CD4-positive, alpha-beta T cell treated with Interleukin-6 at 100 ng/mL for 8 hours (primary cell): ENCODE measurements around the gene MRPL52.
"Not testable (repeated sequence)": the region's sequence is repeated elsewhere in the genome, so short reads cannot be mapped to it uniquely, and the experiment has no call there.

Experiments
- DNase-seq: peaks from one replicate; pipeline ENCODE4 v3.0.0-alpha.2; 2020; ENCODE audit warnings: mixed read lengths, low spot score

MRPL52 gene

DNA sequence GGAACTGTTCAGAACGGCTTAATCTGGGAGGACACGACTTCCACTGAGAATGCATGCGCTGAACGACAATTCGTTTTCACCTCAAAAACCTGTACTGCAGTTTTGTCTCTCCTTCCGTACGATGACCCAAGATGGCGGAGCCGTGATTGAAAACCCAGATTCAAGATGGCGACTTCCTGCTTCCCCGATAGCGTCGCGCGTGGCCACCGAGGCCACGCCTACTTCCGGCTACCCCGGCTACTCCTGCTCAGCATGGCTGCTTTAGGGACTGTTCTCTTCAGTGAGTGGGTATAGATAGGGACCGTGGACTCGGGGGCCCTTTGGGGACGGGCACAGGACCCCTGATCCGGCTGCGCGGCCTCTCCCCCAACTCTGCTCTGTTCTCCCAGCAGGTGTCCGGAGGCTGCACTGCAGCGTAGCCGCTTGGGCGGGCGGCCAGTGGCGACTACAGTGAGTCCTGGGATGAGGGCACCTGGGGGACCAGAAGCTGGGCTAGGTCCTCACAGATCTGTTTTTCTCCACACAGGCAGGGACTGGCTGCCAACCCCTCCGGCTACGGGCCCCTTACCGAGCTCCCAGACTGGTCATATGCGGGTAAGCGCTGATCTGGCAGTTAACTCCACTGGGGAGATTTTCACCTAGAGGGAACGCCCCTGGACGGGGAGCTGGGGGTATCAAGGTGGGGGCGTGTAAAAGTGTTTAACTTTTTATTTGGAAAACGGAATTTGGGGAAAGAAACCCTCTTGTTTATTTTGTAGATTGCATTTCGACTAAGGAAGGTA, at the start of gene MRPL52:
MRPL52 (plus strand) TSS at position 227 of the 782 bp plus-strand sequence; CDS start at position 253, 26 bp downstream.
- DNase-seq: peak; percentile 92

- DNase-seq: no peak
These were observed 49.5 kb upstream of the MRPL52 start for GRCh38 chr14:22780105-22780679.

GRCh38 chr14:22780941-22781300, 48.8 kb upstream of the MRPL52 start:
- no peak for DNase-seq

DNA sequence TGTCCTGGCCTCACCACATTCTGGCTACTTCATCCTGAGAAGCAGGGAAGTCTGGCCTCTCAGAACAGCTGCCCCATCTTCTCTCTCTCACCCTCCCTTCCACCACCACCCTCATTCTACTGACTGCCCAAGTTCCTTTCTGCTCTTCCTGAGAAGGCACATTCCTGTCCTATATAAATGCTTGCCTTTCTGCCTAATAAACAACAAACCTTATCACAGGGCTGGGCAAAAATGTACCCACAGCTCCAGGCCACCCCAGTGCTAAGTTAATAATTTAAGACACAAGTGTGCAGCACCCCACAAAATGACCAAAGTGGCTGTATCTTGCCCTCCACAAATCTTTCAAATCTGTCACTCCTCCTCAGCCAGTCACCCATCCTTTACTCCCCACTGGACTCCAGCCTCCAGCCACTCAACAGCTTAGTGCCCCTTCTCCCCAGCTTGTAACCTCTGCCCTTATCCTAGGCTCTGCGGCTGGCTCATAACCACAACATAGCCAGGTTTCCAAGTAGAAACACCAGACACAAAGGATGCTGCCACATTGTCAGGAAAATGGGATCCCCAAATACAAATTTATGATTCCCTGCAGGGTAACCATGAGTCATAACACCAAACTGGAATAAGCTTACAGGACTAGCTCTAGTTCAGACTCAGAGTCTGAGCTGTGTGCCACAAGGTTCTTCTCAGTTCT, 48.2 kb upstream of the MRPL52 start:
- DNase-seq: no peak

DNA sequence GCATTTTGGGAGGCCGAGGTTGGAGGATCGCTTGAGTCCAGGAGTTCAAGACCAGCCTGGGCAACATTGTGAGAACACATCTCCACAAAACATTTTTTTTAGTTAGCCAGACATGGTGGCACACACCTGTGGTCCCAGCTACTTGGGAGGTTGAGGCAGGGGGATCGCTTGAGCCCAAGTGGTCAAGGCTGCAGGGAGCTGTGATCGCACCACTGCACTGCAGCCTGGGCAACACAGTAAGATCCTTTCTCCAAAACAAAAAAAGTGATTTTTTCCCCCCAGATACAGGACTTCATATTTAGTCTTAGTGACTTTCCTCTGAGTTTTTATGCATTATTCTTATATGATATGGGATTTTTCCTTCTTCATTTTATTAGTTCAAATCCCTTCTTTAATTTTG, 43.0 kb upstream of the MRPL52 start:
- DNase-seq: no peak

DNA sequence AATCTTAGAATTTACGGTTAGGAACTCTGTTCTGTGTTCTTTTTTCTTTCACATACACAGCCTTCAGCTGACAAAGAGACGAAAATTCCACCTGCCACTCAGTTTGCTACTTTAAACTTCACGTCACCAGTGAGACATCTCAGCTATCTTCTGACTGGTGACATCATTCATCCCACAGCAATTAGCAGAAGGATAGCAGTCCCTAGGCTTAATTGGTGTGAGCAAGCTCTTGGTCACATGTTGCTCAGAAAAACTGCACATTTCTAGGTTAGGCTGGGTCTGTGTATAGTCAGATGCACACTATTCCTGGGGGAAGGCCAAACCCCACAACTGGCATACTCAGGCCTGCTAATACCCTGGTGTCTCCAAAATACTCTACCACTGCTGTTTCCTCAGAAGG, 38.4 kb upstream of the MRPL52 start:
- no peak for DNase-seq

DNA sequence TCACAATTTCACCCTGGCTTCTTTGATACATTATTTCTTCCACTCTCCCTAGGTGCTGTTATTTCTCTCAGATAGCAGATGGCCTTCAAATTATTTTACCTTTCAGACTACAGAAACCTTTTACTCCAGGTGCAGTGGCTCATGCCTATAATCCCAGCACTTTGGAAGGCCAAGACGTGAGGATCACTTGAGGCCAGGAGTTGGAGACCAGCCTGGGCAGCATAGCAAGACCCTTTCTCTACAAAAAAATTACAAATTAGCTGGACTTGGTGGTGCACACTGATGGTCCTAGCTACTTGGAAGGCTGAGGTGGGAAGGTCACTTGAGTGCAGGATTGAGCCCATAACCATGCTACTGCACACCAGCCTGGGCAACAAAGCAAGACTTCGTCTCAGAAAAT, 37.5 kb upstream of the MRPL52 start:
- DNase-seq: no peak

- DNase-seq: not testable (repeated sequence)
These were observed 36.1 kb upstream of the MRPL52 start for GRCh38 chr14:22793550-22793949.

DNA sequence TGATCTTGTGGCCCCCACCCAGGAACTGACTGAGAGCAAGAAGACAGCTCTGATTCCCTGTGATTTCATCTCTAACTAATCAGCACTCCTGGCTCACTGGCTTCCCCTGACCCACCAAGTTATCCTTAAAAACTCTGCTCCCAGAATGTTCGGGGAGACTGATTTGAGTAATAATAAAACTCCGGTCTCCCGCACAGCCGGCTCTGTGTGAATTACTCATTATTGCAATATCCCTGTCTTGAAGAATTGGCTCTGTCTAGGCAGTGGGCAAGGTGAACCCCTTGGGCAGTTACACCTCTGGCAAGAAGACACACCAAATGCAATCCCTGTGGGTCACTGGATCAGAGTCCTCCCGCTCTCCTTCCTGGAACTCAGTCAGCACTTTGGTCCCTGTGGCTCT, 35.7 kb upstream of the MRPL52 start:
- DNase-seq: no peak

DNA sequence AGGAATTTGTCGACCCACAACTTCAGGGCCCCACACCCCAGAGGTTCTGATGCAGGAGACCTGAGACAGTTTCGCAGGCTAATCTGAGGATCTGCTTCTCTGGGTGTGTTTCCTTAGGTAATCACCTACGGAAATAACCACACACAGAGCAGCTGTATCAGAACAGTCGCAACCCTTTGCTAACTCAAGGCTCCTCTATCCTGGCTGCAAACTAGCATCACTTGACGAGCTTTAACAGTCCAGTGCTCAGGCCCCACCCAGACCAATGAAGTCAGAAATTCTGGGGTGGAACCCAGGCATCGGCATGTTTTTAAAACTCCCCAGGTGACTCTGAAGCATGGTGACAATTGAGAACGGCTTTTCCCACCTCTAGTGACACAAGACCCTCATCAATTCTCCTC, 35.1 kb upstream of the MRPL52 start:
- DNase-seq: no peak

DNA sequence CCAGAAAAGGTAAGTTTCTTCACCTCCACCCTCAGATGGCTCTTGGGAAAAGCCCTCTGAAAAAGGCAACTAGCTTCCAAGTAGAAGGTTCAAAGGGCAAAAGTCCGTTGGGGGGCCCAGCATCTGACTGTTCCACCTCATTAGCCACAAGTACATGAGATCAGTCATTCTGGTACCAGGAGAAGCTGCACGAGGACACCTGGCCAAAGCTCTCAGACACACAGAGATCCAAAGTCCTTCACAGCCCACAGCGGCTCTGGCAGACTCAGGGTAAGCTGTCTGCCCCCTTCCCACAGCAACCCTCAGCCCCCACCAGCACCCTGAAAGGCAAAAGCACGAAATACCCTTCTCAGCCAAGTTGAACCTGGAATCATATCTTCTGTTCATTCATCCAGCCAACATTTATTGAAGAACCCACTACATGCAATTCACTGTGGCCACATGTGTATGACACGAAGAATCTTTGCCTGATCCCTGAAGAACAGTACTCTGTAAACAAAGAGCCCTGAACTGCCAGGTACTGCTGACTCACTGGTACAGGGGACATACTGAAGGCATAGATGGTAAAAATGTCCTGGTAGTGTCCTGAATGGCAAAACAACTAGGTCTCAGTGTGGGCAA, 33.5 kb upstream of the MRPL52 start:
- DNase-seq: no peak

- DNase-seq: no peak
These were observed 32.4 kb upstream of the MRPL52 start for GRCh38 chr14:22797017-22797917.

DNA sequence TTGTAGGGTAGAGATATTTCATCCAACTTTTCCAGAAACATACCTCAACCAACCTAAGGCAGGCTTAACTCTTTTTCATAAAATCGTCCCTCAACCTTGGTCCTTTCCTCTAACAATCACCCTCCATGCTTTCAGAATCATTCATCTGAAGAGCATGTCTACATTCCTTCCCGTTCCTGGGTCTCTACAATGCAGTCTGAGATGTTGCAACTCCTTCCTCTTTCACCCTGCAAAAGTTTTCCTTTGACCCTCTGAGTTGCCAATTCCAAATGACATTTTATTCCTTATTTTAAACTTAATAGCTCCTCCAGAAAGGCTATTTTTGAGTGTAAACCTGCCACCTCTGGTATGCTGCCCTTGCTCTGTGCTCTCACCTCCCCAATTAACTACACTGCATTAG, 31.2 kb upstream of the MRPL52 start:
- no peak for DNase-seq

DNA sequence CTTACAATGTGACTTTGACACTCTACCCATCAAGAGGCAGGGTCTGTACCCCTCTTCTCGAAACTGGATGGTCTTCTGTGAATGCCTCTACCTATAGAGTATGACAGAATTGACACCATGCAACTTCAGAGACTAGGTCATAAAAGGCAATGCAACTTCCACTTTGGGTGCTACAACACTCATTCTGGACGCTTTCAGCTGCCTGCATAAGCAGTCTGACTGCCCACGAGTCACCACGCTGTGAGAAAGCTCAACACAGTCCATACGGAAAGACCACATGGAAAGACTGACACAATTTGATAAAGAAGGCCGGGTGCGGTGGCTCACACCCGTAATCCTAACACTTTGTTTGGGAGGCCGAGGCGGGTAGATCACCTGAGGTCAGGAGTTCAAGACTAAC, 29.3 kb upstream of the MRPL52 start:
- no peak for DNase-seq

- no peak for DNase-seq
These were observed 28.0 kb upstream of the MRPL52 start for GRCh38 chr14:22801716-22802115.

- DNase-seq: no peak
These were observed 26.6 kb upstream of the MRPL52 start for GRCh38 chr14:22802860-22803686.

- no peak for DNase-seq
These were observed 26.1 kb upstream of the MRPL52 start for GRCh38 chr14:22803687-22803974.

GRCh38 chr14:22805235-22805634, 24.5 kb upstream of the MRPL52 start:
- DNase-seq: not testable (repeated sequence)

- DNase-seq: no peak
These were observed 22.1 kb upstream of the MRPL52 start for GRCh38 chr14:22807432-22808087.

GRCh38 chr14:22808388-22809209, 21.1 kb upstream of the MRPL52 start:
- DNase-seq: no peak
